Stomach (tissue), 4 donors: ENCODE measurements around the gene MIOX.

Experiments
- POLR2A ChIP-seq, 4 donors: fragments of 450-650 bp; IDR thresholded peaks; one replicate each; pipeline ENCODE4 v1.6.1; 2016; ENCODE audit warnings: antibody characterized with exemption in 4 of 4, control low read depth in 2 of 4, mild to moderate bottlenecking in 1 of 4, moderate library complexity in 1 of 4
- TF ChIP-seq, protein P1 (sequence below), 7 experiments: fragments of 450-650 bp in 4 of 7; fragments of 200-600 bp in 3 of 7; sonication (generic) in 3 of 7; IDR thresholded peaks; one replicate each; pipeline ENCODE4 v1.5.1; 2016 to 2019; ENCODE audit warnings: antibody characterized with exemption in 7 of 7, control low read depth in 2 of 7, mild to moderate bottlenecking in 1 of 7

DNA sequence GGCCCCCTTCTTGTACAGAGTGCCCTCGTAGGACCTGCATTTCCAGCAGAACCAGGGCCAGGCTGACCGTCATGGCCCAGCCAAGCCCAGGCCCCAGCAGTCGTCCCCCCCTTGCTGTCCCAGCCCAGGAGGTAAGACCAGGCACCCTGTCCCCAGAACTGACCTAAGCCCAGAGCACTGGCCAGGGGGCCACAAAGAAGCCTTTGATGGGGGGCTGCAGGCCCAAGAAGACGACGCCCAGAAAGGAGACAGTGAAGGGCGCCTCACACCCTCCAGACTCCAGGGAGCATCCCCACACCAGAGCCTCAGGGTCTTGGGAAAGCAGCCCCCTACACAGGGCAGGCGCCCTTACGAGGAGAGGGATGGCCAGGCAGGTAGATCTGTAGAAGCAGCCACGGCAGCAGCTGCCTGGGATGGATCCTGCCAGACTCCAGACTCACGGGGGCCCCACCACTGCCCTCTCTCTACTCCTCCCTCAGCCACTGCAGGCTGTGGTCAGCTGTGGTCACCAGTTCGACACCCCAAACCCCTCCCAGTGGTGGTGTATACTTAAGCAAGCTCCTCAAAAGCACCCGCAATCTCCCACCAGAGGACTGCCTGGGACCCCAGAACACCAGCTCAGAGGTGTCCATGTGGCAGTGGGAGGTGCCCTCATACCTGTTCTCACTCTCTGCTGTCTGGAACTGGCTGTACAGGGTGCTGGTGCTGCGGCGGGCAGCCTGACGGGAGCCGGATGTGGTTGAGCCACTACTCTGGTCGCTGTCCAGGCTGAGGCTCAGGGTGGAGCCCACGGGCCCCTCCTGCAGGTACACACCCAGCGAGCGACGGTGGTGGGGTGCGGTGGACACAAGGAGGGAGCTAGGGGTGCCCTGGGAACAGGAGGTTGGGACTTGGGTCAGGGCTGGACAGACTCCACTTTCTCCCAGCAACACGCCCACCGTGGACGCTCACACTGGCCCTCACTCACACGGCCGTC, 38.8 kb upstream of the MIOX start:
- TF ChIP-seq, protein P1, sequence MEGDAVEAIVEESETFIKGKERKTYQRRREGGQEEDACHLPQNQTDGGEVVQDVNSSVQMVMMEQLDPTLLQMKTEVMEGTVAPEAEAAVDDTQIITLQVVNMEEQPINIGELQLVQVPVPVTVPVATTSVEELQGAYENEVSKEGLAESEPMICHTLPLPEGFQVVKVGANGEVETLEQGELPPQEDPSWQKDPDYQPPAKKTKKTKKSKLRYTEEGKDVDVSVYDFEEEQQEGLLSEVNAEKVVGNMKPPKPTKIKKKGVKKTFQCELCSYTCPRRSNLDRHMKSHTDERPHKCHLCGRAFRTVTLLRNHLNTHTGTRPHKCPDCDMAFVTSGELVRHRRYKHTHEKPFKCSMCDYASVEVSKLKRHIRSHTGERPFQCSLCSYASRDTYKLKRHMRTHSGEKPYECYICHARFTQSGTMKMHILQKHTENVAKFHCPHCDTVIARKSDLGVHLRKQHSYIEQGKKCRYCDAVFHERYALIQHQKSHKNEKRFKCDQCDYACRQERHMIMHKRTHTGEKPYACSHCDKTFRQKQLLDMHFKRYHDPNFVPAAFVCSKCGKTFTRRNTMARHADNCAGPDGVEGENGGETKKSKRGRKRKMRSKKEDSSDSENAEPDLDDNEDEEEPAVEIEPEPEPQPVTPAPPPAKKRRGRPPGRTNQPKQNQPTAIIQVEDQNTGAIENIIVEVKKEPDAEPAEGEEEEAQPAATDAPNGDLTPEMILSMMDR (IDR thresholded peaks at IDR 0.05), result no peak
- no peak for TF ChIP-seq POLR2A (IDR thresholded peaks at IDR 0.05)
